AG09319 (cell line): ENCODE results near the gene MTRFR.

ENCODE experiments used
- DNase-seq: peaks from one replicate; pipeline ENCODE4 v3.0.0-alpha.2; 2010; ENCODE audit warnings: low read depth; ENCODE audit errors: extremely low read depth
- TF ChIP-seq, protein P1 (sequence below): IDR thresholded peaks from 2 replicates; pipeline ENCODE4 v1.5.1; 2011; ENCODE audit warnings: low read depth, mild to moderate bottlenecking, inconsistent platforms, low read length, moderate library complexity

The MTRFR gene

DNA sequence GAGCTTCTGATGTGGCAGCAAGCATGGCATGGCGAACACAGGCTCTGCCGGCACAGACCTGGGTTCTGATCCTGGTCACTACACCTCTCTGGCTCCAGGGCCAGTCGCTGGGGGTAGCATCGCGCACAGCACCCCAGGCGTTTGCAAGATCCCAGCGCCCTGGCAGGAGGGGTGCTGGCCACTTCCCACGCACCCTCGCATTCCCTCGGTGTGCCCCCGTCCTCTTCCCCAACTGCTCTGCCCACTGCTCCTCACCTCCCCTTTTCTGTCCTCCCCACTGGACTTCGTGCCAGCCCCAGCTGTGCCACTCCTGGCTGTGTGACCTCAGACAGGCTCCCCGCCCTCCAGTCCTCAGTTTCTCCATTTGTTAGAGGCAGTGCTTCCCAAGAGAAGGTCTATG lies 35.6 kb downstream of the MTRFR start:
- DNase-seq: no peak
- TF ChIP-seq, protein P1, sequence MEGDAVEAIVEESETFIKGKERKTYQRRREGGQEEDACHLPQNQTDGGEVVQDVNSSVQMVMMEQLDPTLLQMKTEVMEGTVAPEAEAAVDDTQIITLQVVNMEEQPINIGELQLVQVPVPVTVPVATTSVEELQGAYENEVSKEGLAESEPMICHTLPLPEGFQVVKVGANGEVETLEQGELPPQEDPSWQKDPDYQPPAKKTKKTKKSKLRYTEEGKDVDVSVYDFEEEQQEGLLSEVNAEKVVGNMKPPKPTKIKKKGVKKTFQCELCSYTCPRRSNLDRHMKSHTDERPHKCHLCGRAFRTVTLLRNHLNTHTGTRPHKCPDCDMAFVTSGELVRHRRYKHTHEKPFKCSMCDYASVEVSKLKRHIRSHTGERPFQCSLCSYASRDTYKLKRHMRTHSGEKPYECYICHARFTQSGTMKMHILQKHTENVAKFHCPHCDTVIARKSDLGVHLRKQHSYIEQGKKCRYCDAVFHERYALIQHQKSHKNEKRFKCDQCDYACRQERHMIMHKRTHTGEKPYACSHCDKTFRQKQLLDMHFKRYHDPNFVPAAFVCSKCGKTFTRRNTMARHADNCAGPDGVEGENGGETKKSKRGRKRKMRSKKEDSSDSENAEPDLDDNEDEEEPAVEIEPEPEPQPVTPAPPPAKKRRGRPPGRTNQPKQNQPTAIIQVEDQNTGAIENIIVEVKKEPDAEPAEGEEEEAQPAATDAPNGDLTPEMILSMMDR: no peak

DNA sequence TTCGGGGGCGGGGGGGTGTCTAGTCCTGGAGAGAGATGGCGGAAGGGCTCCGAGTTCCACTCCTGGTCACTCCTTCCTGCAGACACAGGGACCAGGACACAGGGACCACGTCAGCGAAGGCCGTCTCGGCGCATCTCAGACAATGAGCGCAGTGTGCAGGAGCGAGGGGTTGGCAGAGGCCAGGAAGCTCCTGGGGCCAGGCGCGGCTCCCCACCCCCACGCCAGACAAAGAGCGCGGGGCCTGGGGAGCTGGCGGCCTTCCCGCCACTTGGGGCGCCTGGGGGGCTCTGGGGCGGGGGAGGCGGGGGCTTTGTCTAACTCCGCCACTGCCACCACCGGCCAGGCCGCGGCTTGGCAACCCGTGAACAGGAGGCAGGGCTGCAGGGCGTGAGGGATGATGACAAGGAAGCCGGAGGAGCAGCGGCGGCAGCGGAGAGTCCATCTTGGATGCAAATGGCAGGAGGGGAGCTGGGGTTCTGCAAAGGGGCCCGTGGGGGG lies 36.2 kb downstream of the MTRFR start:
- TF ChIP-seq, protein P1: no peak; the same call in 1 of the 2 replicates
- DNase-seq: peak; percentile 52

DNA sequence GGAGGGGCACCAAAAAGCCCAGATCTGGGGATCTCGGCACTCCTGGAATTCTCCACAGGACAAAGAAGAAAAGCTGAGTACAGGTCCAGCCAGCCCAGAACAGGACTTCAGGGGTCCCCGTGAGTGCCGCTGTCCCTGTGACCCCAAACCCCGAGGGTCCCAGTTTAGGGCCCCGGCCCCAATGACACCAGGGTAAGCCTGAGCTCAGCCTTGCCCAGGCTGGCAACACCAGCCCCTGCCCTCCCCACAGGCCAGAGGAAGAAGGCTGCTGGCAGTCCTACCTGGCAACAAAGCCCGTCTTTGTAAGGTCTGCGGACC lies 36.6 kb downstream of the MTRFR start:
- TF ChIP-seq, protein P1: no peak
- no peak for DNase-seq

DNA sequence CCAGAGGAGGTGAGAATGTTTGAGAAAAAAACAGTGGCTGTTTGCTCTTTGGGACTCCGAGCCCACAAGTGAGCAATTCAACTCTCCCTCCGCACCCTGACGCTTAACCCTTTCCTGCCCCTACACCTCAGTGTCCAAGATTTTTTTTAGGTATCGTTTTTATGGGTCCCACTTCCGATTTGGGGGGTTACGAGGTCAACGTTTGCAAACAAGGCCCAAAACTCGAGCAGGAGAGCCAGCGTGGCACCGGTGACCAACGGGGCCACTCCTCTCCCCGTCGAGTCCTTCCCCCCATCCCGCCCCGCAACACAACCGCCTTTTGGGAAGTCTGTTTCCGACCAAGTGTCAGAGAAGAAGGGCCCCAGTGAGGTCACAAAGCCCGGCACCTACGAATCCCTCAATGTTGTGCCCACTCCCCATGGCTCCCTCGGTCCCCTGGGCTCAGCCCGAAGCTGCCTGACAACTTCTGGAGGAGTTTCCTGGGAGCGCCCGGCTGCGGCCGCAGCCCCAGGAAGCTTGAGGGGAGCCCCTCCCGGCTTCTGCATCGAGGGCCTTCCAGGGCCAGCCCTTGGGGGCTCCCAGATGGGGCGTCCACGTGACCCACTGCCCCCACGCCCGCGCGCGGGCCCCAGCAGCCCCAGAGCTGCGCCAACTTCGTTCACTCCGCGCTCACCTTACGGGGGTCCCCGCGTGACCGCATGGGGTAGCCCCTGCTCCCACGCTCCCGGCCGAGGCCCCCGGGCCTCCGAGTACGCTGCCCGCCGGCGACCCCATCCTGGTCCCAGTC lies 37.2 kb downstream of the MTRFR start:
- TF ChIP-seq, protein P1: no peak
- DNase-seq: no peak

DNA sequence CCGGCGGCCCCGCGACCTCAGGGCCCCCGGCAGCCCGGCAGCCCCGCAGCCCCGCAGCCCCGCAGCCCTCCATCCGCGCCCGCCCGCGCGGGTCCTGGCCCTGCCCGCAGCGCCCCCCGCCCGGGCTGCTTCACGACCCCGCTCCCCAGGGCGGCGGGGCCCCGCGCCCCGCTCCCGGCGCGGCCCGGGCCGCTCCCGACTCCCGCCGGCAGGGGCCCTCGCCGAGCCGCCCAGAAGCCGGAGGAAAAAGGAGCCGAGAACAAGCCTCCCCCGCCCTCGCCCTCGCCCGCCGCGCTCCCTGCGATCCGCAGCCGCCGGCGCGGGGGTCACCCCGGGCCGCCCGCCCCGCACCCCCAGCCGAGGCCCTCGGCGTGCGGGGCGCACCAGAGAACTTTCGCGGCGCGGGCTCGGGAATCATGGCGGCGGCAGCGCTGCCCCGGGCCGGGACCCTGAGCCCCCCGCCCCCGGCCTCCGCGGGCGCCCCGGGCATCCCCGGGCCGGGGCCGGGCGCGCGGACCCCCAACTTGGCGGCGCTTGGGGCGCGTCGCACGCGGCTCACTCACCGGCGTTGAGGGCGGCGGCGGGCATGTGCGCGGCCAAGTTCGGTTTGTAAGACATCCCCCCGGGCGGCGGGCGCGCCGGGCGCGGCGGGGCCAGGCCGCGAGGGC lies 37.9 kb downstream of the MTRFR start:
- DNase-seq: no peak
- TF ChIP-seq, protein P1: peak; percentile 32

DNA sequence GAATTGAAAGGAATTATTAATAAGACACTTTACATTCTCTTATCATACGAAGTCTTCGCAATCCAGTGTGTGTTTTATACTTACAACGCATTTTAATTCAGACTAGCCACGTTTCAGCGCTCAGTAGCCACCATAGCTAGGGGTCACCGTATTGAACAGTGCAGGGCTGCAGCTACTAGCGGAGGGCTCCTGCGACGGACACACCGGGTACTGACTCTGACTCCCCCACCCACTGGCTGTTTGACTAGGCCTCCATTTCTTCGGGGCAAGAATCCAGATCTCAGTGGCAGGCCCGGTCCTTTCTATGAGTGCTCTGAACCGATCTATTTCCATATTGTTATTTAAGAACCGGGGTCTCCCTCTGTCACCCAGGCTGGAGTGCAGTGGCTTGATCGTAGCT lies 39.9 kb downstream of the MTRFR start:
- TF ChIP-seq, protein P1: no peak
- no peak for DNase-seq

DNA sequence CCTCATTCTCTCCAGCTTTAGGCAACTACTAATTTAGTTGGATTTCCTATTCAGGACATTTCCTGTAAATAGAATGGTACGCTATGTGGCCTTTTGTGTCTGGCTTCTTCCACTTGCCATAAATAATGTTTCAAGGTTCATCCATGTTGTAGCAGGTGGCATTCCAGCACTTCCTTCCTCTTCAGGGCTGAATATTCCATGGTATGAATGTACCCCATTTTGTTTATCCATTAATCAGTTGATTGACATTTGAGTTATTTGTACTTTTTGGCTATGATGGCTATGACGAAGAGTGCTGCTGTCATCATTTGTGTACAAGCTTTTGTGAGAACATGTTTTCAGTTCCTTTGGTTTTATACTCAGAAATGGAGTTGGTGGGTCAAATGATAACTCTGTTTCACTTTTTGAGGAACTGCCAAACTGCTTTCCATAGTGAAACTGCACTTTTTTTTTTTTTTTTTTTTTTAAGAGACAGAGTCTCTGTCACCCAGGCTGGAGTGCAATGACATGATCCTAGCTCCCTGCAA lies 44.9 kb downstream of the MTRFR start:
- TF ChIP-seq, protein P1: no peak
- DNase-seq: no peak
